B cell (primary cell): ENCODE measurements around the gene EGFL8. TPM values are rescaled to one million over a fixed set of nuclear protein-coding genes. Genes with fewer than 3 reads are reported as not detected.

ENCODE experiments used
- ATAC-seq: fragments of 200-7000 bp; cut with Tn5 transposase; one replicate; pipeline ENCODE4 v1.10.0; 2021; ENCODE audit warnings: low read depth, mild to moderate bottlenecking, moderate number of reproducible peaks, moderate library complexity
- CTCF ChIA-PET: fragments of 350-600 bp; sonication (Branson Sonifier 250); formaldehyde crosslinking; loops from one replicate; lab custom pipeline; 2021; ENCODE audit warnings: antibody characterized with exemption, inconsistent platforms; lab: Charles Lee
- POLR2A ChIA-PET: fragments of 350-600 bp; sonication (Branson Sonifier 250); formaldehyde crosslinking; loops from one replicate; lab custom pipeline; 2021; ENCODE audit warnings: antibody characterized with exemption; lab: Charles Lee
- DNase-seq: peaks from one replicate; pipeline ENCODE4 v3.0.0; 2013
- H2AFZ ChIP-seq: 2 replicates; pipeline ENCODE4 v1.6.1; 2012; ENCODE audit warnings: mild to moderate bottlenecking, low read depth, low read length; ENCODE audit not compliant: insufficient read depth, poor library complexity, severe bottlenecking
- H3K27ac ChIP-seq, 2 donors: 1 replicate in 1 of 2; 2 replicates in 1 of 2; pipeline ENCODE4 v1.5.1; 2012 to 2013; ENCODE audit warnings: low read length in 2 of 2, mild to moderate bottlenecking in 2 of 2, moderate library complexity in 1 of 2
- H3K27me3 ChIP-seq, 4 experiments: fragments of 200-600 bp in 1 of 4; sonication (generic) in 1 of 4; replicated peaks in 1 of 4; 1 replicate in 2 of 4; 2 replicates in 2 of 4; pipeline versions ENCODE4 v1.6.1 to v1.7.0; 2013 to 2016; ENCODE audit warnings: low read length in 3 of 4, mild to moderate bottlenecking in 2 of 4, mixed read lengths in 1 of 4, moderate library complexity in 1 of 4; ENCODE audit not compliant: insufficient read depth in 4 of 4, control insufficient read depth in 3 of 4; ENCODE audit errors: control extremely low read depth in 1 of 4
- H3K36me3 ChIP-seq, 2 experiments: replicated peaks in 1 of 2; 1 replicate in 1 of 2; 2 replicates in 1 of 2; pipeline versions ENCODE4 v1.6.1 to v1.7.1; 2013; ENCODE audit warnings: low read length in 1 of 2; ENCODE audit not compliant: insufficient read depth in 2 of 2, control insufficient read depth in 1 of 2; ENCODE audit errors: control extremely low read depth in 1 of 2, extremely low read depth in 1 of 2
- H3K4me1 ChIP-seq, 2 donors: fragments of 200-600 bp in 1 of 2; sonication (generic) in 1 of 2; 1 replicate in 1 of 2; 2 replicates in 1 of 2; pipeline versions ENCODE4 v1.5.1 to v1.6.1; 2013 to 2017; ENCODE audit warnings: low read length in 2 of 2; ENCODE audit not compliant: control insufficient read depth in 2 of 2, insufficient read depth in 2 of 2
- H3K4me2 ChIP-seq: replicated peaks from 2 replicates; pipeline ENCODE3; 2012; ENCODE audit warnings: mild to moderate bottlenecking, low read depth, low read length; ENCODE audit not compliant: poor library complexity, severe bottlenecking
- H3K4me3 ChIP-seq, 5 experiments: fragments of 200-600 bp in 1 of 5; sonication (generic) in 1 of 5; 1 replicate in 3 of 5; 2 replicates in 2 of 5; pipeline versions ENCODE4 v1.5.1 to v1.7.0; 2011 to 2016; ENCODE audit warnings: low read length in 4 of 5, mild to moderate bottlenecking in 4 of 5, low read depth in 2 of 5, control low read depth in 1 of 5, moderate library complexity in 1 of 5; ENCODE audit not compliant: insufficient read depth in 1 of 5; ENCODE audit errors: control extremely low read depth in 1 of 5, extremely low read depth in 1 of 5
- H3K79me2 ChIP-seq: fragments of 200-600 bp; sonication (generic); one replicate; pipeline ENCODE4 v1.6.0; 2016; ENCODE audit warnings: low read length; ENCODE audit not compliant: control insufficient read depth, insufficient read depth
- H3K9ac ChIP-seq: fragments of 200-600 bp; sonication (generic); 2 replicates; pipeline ENCODE4 v1.6.1; 2017; ENCODE audit warnings: mild to moderate bottlenecking, low read length, moderate library complexity
- H3K9me3 ChIP-seq, 3 donors: one replicate each; pipeline versions ENCODE4 v1.6.1 to v1.7.1; 2013; ENCODE audit warnings: low read length in 2 of 3; ENCODE audit not compliant: control insufficient read depth in 2 of 3, insufficient read depth in 1 of 3; ENCODE audit errors: control extremely low read depth in 1 of 3
- H4K20me1 ChIP-seq: 2 replicates; pipeline ENCODE4 v1.6.0; 2012; ENCODE audit warnings: mild to moderate bottlenecking, low read length; ENCODE audit not compliant: insufficient read depth, control insufficient read depth, poor library complexity, severe bottlenecking
- H3K27ac Mint-ChIP-seq: one replicate; pipeline ENCODE4 v1.8.0; 2021; ENCODE audit warnings: mixed read lengths
- H3K27me3 Mint-ChIP-seq: one replicate; pipeline ENCODE4 v1.8.0; 2021; ENCODE audit warnings: mixed read lengths
- H3K4me1 Mint-ChIP-seq: one replicate; pipeline ENCODE4 v1.8.0; 2021; ENCODE audit warnings: mixed read lengths
- H3K4me3 Mint-ChIP-seq: one replicate; pipeline ENCODE4 v1.8.0; 2021; ENCODE audit warnings: mixed read lengths
- H3K9me3 Mint-ChIP-seq: one replicate; pipeline ENCODE4 v1.8.0; 2022; ENCODE audit warnings: mixed read lengths; ENCODE audit not compliant: insufficient read depth
- EZH2 ChIP-seq: IDR thresholded peaks from 2 replicates; pipeline ENCODE4 v1.6.1; 2012; ENCODE audit warnings: borderline replicate concordance, low read depth, mild to moderate bottlenecking, moderate library complexity, low read length; ENCODE audit not compliant: insufficient read depth, poor library complexity, severe bottlenecking
- WGBS: methylation state at CpG from one replicate; pipeline ENCODE4 v1.1.5; 2013; ENCODE audit warnings: missing lambda C conversion rate; ENCODE audit not compliant: insufficient coverage; 5-methylcytosine and 5-hydroxymethylcytosine counted together
- intact Hi-C: fragments of 100-400 bp; cut with micrococcal nuclease; formaldehyde crosslinking; loops from one replicate; pipeline ENCODE4 v1.10.0; 2022
- polyA plus RNA-seq: library from polyadenylated mRNA; depleted of rRNA; stranded (reverse); fragments of >200 nt; gene quantifications from 2 replicates; pipeline ENCODE4 v1.2.3, GENCODE V29; 2012
- total RNA-seq, 2 donors: library from RNA; stranded (reverse); fragments of 120-200 nt in 1 of 2; gene quantifications; 1 replicate in 1 of 2; 2 replicates in 1 of 2; pipeline versions ENCODE4 v1.2.3 to v1.2.4, GENCODE V29; 2013 to 2022
- TF ChIP-seq, protein P1 (sequence below): fragments of 200-600 bp; IDR thresholded peaks from one replicate; pipeline ENCODE4 v1.8.0; 2022; ENCODE audit warnings: antibody characterized with exemption, mild to moderate bottlenecking

Gene EGFL8
- total and polyA plus RNA-seq, 2 donors (not counting 1 experiment from before 2014, with no cell fraction given) = 0.91 to 3.9 TPM

DNA sequence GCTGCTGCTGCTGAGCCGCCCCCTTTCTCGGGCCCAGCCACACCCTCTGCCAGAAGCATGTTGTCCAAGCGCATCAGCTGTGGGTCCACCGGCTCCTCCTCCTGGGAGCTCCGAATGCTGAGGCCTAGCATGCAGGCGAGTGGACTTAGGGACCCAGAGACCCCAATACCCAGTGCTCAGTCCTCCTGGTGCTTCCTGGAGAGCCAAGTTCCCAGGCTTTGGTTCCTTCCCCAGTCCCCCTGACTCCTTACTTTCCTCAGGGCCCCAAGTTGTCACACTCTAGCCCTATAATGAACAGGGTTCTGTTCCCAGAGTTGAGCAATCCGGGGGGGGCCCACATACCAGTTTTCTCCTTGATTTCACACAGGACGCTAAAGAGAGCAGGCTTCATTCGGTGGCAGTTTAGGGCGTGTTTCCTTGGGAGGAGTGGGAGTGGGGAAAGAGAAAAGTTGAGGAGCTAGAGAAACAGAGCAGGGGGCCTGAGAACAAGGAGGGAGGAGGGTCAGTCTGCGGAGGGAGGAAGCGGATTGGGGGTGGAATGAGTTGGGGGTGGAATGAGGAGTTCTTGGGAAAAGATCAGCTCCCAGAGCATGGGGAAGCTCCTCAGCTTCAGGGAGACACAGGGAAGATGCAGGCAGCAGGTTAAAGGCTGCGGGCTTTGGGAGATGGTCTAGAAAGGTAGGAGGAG lies 24.1 kb downstream of the EGFL8 start:
- DNase-seq = no peak
- Histone ChIP-seq H3K9ac (peak overlapping the region; percentile 96), H3K36me3 (peaks cover 0 to 44% of the 10 kb centered on the region in 2 experiments), H2AFZ (no peak overlapping the region), H3K4me3 (peak overlapping the region; percentile 74 to 99 (median 95)), H3K4me2 (peak overlapping the region; percentile 91), H3K79me2 (peaks cover 65% of the 10 kb centered on the region), H3K27ac (peak overlapping the region in 1 of 2 donors; percentile 97), H4K20me1 (no peaks in the 10 kb centered on the region), H3K9me3 (no peaks in the 10 kb centered on the region), H3K27me3 (no peaks in the 10 kb centered on the region), H3K4me1 (peaks cover 39 to 57% of the 10 kb centered on the region in 2 donors)
- Mint-ChIP-seq H3K9me3 (no peaks in the 10 kb centered on the region), H3K4me3 (peak overlapping the region; percentile 91), H3K4me1 (peaks cover 63% of the 10 kb centered on the region), H3K27me3 (no peaks in the 10 kb centered on the region), H3K27ac (peak overlapping the region; percentile 95)
- no peak for ATAC-seq
- WGBS = 49% methylated on average over 10 of the region's 13 CpGs
- ChIA-PET CTCF (interaction anchor here (0.8 kb wide), 1 partner anchor 24 kb away, joined by 3 read pairs; the partner anchor contains the start of gene EGFL8), POLR2A (interaction anchor here (1.0 kb wide), 1 partner anchor 11 kb away, joined by 6 read pairs; the partner anchor contains the start of gene RNF5)
- intact Hi-C loops = no loop called here
- TF ChIP-seq, protein P1, sequence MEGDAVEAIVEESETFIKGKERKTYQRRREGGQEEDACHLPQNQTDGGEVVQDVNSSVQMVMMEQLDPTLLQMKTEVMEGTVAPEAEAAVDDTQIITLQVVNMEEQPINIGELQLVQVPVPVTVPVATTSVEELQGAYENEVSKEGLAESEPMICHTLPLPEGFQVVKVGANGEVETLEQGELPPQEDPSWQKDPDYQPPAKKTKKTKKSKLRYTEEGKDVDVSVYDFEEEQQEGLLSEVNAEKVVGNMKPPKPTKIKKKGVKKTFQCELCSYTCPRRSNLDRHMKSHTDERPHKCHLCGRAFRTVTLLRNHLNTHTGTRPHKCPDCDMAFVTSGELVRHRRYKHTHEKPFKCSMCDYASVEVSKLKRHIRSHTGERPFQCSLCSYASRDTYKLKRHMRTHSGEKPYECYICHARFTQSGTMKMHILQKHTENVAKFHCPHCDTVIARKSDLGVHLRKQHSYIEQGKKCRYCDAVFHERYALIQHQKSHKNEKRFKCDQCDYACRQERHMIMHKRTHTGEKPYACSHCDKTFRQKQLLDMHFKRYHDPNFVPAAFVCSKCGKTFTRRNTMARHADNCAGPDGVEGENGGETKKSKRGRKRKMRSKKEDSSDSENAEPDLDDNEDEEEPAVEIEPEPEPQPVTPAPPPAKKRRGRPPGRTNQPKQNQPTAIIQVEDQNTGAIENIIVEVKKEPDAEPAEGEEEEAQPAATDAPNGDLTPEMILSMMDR = no peak
- TF ChIP-seq EZH2 = no peak
